Cardiac fibroblast (primary cell): ENCODE measurements around the gene MRGPRF.

Source experiments
- DNase-seq, 2 donors: peaks; one replicate each; pipeline versions ENCODE4 v3.0.0 to v3.0.0-alpha.2; 2010; ENCODE audit warnings: low read depth in 2 of 2
- H3K4me3 ChIP-seq, 2 donors: replicated peaks in 1 of 2; 1 replicate in 1 of 2; 2 replicates in 1 of 2; pipeline ENCODE4 v1.5.1; 2011; ENCODE audit warnings: low read depth in 2 of 2, low read length in 2 of 2, mild to moderate bottlenecking in 2 of 2, moderate library complexity in 1 of 2
- TF ChIP-seq, protein P1 (sequence below): IDR thresholded peaks from one replicate; pipeline ENCODE4 v1.5.1; 2011; ENCODE audit warnings: low read depth, mild to moderate bottlenecking, low read length, inconsistent platforms

MRGPRF gene

DNA sequence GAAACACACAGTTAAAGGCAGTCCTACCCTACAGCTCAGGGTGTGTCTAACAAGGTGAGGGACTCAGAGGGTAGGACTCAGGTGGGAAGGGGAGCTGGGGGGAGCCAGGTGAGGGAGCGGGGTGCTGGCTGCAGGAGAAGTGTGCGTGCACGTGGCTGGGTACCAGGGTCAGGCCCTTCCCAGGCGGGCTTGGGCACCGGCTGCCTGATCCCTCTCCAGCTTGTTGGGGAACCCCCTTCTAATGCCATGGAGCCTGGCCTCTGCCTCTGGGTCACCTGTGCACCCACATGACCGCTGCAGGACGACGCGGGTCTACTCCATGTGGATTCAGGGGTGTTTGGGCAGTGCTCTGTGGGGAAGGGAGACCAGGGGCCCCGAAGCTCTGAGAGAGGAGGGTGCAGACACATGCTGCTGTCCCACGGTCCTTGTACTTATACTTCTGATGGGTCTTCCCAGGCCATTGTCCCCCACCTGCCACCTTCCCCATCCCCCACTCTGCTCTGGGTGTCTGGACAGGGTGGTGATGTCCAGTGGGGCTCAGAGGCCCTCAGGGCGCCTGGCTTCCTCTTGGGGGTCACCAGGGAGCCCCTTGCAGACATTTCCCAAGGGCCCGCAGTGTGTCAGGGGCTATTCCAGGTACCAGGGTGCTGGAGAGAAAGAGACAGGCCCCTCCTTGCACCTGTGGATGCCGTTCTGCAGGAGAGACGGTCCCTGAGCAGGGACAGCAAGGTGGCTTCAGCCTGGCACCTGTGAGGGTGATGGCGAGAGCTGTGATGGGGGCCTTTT is 21.9 kb downstream of the MRGPRF start:
- TF ChIP-seq, protein P1, sequence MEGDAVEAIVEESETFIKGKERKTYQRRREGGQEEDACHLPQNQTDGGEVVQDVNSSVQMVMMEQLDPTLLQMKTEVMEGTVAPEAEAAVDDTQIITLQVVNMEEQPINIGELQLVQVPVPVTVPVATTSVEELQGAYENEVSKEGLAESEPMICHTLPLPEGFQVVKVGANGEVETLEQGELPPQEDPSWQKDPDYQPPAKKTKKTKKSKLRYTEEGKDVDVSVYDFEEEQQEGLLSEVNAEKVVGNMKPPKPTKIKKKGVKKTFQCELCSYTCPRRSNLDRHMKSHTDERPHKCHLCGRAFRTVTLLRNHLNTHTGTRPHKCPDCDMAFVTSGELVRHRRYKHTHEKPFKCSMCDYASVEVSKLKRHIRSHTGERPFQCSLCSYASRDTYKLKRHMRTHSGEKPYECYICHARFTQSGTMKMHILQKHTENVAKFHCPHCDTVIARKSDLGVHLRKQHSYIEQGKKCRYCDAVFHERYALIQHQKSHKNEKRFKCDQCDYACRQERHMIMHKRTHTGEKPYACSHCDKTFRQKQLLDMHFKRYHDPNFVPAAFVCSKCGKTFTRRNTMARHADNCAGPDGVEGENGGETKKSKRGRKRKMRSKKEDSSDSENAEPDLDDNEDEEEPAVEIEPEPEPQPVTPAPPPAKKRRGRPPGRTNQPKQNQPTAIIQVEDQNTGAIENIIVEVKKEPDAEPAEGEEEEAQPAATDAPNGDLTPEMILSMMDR, result no peak
- DNase-seq, result no peak
- H3K4me3 ChIP-seq, result no peak overlapping the region

DNA sequence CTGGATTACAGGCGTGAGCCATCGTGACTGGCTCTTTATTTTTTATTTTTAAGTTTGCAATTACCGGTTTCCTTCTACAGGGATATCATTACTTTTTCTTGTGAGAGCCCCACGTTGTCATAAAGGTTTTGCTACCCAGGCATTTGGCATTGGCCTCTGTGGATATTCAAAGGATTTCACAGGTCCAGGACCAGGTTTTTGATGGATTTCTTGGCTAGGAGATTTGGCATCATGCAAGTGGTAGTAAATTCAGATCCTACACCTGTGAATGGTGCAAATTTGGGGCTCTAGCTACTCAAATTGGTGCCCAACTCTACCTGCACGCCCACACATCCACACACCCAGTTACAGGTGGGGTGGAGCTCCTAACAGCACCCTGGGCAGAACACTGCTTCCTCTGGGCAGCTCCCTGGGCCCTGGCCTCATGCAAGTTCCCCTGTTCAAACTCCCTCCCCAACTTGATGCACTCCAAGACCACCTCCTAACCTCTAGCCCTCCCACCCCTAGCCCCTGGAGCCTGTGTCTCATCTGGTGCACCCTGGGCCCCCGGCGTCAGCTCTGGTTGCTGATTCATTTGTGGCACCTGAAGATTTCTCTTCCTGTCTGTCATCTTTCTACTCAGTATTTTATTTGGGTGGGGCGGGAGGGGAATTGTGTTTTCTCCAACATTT is 23.0 kb downstream of the MRGPRF start:
- TF ChIP-seq, protein P1, result no peak
- no peak for DNase-seq
- no peak overlapping the region for H3K4me3 ChIP-seq

DNA sequence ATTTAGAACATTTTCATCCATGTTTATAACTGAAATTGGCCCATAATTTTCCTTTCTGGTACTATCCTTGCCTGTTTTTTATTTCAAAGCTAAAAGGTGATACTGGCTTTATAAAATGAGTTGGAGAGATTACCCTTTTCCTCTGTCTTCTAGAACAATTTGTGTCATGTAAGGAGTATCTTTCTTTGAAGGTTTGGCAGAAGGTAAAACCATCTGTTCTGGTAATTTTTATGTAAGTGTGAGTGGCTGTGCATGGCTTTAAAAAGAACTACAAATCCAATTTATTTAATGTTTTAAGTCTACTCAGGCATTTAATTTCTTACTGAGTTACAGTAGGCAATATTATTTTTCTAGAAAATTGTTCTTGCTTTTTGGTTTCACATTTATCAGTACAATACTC is 24.6 kb downstream of the MRGPRF start:
- no peak for DNase-seq
- no peak overlapping the region for H3K4me3 ChIP-seq
- TF ChIP-seq, protein P1, result no peak

DNA sequence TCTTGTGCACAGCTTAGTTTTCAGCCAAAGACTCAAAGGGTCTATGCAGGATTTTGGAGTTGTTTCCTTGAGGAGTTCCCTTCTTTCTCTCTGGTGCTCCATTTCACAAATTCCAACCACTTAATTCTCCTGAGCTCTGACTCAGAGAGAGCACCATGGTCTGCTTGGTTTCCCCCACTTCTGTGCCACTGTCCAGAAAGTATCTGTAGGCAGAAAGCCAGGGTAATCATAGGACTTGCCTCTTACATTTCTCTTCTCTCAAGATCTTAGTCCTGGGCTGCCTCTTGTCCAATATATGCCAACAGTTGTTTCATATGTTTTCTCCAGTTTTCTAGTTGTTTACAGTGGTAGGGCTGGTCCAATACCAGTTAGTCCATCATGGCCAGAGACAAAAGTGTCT is 25.8 kb downstream of the MRGPRF start:
- TF ChIP-seq, protein P1, result no peak

DNA sequence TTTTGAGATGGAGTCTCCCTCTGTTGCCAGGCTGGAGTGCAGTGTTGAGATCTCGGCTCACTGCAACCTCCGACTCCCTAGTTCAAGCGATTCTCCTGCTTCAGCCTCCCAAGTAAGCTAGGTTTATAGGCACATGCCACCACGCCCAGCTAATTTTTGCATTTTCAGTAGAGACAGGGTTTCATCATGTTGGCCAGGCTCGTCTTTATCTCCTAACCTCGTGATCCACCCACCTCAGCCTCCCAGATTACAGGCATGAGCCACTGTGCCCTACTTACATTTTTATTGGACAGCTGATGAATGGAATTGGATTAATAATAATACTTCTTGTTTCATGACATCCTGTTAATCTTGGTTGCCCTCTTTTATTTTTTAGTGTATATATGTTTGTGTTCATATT is 29.2 kb downstream of the MRGPRF start:
- no peak for DNase-seq
- H3K4me3 ChIP-seq, result no peak overlapping the region
- TF ChIP-seq, protein P1, result no peak

More for the DNA sequence above, 25.8 kb downstream of the MRGPRF start:
- DNase-seq, result peak in 1 of 2 donors; percentile 35
- no peak overlapping the region for H3K4me3 ChIP-seq

DNA sequence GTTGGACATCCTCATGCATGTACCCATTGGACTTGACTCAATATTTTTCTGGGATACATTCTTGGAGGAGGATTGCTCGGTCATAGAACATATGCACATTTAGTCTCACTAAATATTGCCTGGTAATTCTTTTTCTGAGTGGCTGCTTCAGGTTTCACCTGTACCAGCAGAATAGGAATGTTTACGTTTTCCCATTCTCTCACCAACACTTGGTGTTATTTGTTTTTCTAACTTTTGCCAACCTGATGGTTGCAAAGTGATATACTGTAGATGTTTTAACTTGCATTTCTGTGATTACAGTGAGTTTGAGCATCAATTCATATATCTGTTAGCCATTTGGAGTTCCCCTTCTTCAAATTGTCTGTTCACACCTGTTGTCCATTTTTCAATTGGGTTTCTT is 30.9 kb downstream of the MRGPRF start:
- TF ChIP-seq, protein P1, result no peak
- no peak for DNase-seq
- H3K4me3 ChIP-seq, result no peak overlapping the region
